Body of pancreas (tissue), 4 donors: Measurements from ENCODE around the gene HSFX2.

Source experiments
- CTCF ChIP-seq, 7 experiments: fragments of 450-650 bp in 4 of 7; fragments of 200-600 bp in 3 of 7; sonication (generic) in 3 of 7; IDR thresholded peaks; one replicate each; pipeline ENCODE4 v1.5.1; 2016 to 2019; ENCODE audit warnings: antibody characterized with exemption in 7 of 7
- POLR2A ChIP-seq, 3 donors: fragments of 450-650 bp; IDR thresholded peaks; one replicate each; pipeline ENCODE4 v1.6.1; 2016; ENCODE audit warnings: antibody characterized with exemption in 3 of 3, mild to moderate bottlenecking in 2 of 3

DNA sequence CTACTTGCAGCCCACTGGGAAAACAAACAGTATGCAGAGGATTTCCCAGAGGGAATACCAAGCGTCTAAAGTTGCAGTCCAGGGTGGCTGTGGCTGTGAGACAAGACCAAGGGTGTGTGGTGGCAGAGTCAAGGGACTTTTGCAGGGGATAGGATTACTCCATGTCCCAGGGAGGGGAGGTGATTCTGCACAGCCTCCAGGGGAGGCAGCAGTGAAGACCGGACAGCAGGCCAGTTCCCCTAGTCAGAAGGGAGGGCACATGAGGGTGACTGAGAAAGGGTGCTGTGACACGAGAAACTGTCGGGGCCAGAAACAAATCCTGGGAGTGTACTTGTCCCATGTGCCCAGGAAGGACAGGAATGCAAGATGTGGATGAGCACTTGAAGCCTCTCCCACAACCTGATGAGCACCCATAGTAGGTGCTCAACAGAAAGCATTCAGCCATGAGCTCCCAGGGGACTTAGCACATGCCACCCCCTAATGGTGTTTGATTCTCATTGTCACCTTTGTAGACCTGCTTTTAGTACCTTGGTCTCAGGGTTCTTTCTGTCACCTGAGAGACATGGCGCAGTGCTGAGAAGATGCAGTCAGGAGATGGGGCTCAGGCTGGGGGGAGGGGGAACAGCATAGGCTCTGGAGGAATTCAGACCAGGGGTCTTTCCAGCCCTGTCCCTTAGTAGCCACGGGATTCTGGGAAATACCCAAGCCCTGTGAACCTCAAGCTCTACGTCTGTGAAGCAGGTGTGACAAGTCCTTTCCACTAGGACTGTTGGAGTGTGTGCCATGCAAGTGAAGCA lies 27.3 kb downstream of the HSFX2 start:
- no peak for TF ChIP-seq CTCF (IDR thresholded peaks at IDR 0.05)
- no peak for TF ChIP-seq POLR2A (IDR thresholded peaks at IDR 0.05)
